ENCODE measurements around the gene PTPN3. TPM values are rescaled to one million over a fixed set of nuclear protein-coding genes. Genes with fewer than 3 reads are reported as not detected.
A peak's percentile ranks its signal among the peaks of the same experiment; 100 is the strongest.

The PTPN3 gene
- polyA plus RNA-seq, 3 donors = not detected

- no peak overlapping the region for H3K4me3 ChIP-seq (replicated peaks in 1 of 3; ENCODE audit: low read depth in 2 of 3, low read length in 3 of 3)
- H3K36me3 Mint-ChIP-seq = no peaks in the 10 kb centered on the region
- WGBS (ENCODE audit: insufficient coverage) = 75% methylated on average over 5 of the region's 7 CpGs
- no peak overlapping the region for H2AFZ ChIP-seq (ENCODE audit: insufficient read depth, low read depth, low read length, poor library complexity, severe bottlenecking)
- H3K9me3 Mint-ChIP-seq = peaks cover 0 to 3% (median 0%) of the 10 kb centered on the region in 7 donors
- H3K27me3 Mint-ChIP-seq (ENCODE audit: low read depth in 3 of 3) = peaks cover 75 to 89% (median 81%) of the 10 kb centered on the region in 3 donors
- H3K27me3 ChIP-seq (ENCODE audit: control insufficient read depth in 2 of 2, insufficient read depth in 2 of 2, low read length in 2 of 2) = peaks cover 62 to 86% of the 10 kb centered on the region in 2 donors
- DNase-seq = no peak
- no peaks in the 10 kb centered on the region for H3K79me2 ChIP-seq (ENCODE audit: insufficient read depth, low read length)
- H3K9me3 ChIP-seq (replicated peaks in 1 of 2; ENCODE audit: control insufficient read depth in 1 of 2, insufficient read depth in 1 of 2, low read length in 2 of 2) = no peaks in the 10 kb centered on the region
- H4K20me1 ChIP-seq (ENCODE audit: insufficient read depth, low read length) = no peaks in the 10 kb centered on the region
- H3K27ac ChIP-seq (ENCODE audit: low read depth in 1 of 2, low read length in 2 of 2) = no peak overlapping the region
- no peaks in the 10 kb centered on the region for H3K4me1 Mint-ChIP-seq
- no peak overlapping the region for H3K4me2 ChIP-seq (replicated peaks; ENCODE audit: extremely low read depth, low read length, poor library complexity, severe bottlenecking)
- no peak overlapping the region for H3K27ac Mint-ChIP-seq
- H3K4me3 Mint-ChIP-seq = peak overlapping the region in 1 of 2 donors; percentile 29
- TF ChIP-seq CTCF (IDR thresholded peaks at IDR 0.05) = no peak
- no peaks in the 10 kb centered on the region for H3K4me1 ChIP-seq (ENCODE audit: control insufficient read depth in 1 of 2, insufficient read depth in 2 of 2, low read length in 2 of 2)
- no peak overlapping the region for H3K9ac ChIP-seq (ENCODE audit: insufficient read depth, low read length, poor library complexity, severe bottlenecking)
- intact Hi-C loops (cut with micrococcal nuclease) = no loop called here
- H3K36me3 ChIP-seq (replicated peaks in 1 of 2; ENCODE audit: control insufficient read depth in 1 of 2, insufficient read depth in 2 of 2, low read length in 2 of 2) = no peaks in the 10 kb centered on the region
These were observed 41.3 kb downstream of the PTPN3 start for GRCh38 chr9:109456811-109457210.

DNA sequence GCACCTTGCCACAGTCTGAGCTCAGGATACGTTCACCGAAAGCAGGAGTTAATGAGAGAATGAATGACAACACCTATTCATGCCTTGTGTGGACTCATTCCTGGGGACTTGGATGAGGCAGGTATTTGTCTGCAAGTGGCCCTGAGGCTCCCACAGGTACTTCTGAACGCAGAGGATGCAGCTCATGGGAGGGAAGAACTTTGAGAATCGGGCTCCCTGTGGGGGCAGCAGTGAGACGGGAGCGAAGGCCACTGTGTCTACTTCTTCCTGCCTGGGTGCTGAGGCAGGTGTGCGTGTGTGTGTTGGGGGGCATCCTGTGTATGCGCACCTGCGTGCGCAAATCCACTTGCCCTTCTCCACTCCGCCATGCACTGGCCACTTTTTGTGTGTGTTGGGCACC is 42.2 kb downstream of the PTPN3 start:
- Histone ChIP-seq H2AFZ (ENCODE audit: insufficient read depth, low read depth, low read length, poor library complexity, severe bottlenecking) (no peak overlapping the region), H3K4me1 (ENCODE audit: control insufficient read depth in 1 of 2, insufficient read depth in 2 of 2, low read length in 2 of 2) (no peaks in the 10 kb centered on the region), H3K9ac (ENCODE audit: insufficient read depth, low read length, poor library complexity, severe bottlenecking) (no peak overlapping the region), H3K4me2 (replicated peaks; ENCODE audit: extremely low read depth, low read length, poor library complexity, severe bottlenecking) (no peak overlapping the region), H3K79me2 (ENCODE audit: insufficient read depth, low read length) (no peaks in the 10 kb centered on the region), H3K27ac (ENCODE audit: low read depth in 1 of 2, low read length in 2 of 2) (no peak overlapping the region), H3K36me3 (replicated peaks in 1 of 2; ENCODE audit: control insufficient read depth in 1 of 2, insufficient read depth in 2 of 2, low read length in 2 of 2) (no peaks in the 10 kb centered on the region), H3K27me3 (ENCODE audit: control insufficient read depth in 2 of 2, insufficient read depth in 2 of 2, low read length in 2 of 2) (peaks cover 57 to 89% of the 10 kb centered on the region in 2 donors), H4K20me1 (ENCODE audit: insufficient read depth, low read length) (no peaks in the 10 kb centered on the region), H3K9me3 (replicated peaks in 1 of 2; ENCODE audit: control insufficient read depth in 1 of 2, insufficient read depth in 1 of 2, low read length in 2 of 2) (no peaks in the 10 kb centered on the region), H3K4me3 (replicated peaks in 1 of 3; ENCODE audit: low read depth in 2 of 3, low read length in 3 of 3) (no peak overlapping the region)
- no peak for DNase-seq
- TF ChIP-seq CTCF (IDR thresholded peaks at IDR 0.05) = no peak
- intact Hi-C loops (cut with micrococcal nuclease) = no loop called here
- no peaks in the 10 kb centered on the region for H3K36me3 Mint-ChIP-seq
- no peaks in the 10 kb centered on the region for H3K4me1 Mint-ChIP-seq
- WGBS (ENCODE audit: insufficient coverage) = 73% methylated on average over 10 of the region's 11 CpGs
- peaks cover 0 to 4% (median 0%) of the 10 kb centered on the region in 7 donors for H3K9me3 Mint-ChIP-seq
- H3K27me3 Mint-ChIP-seq (ENCODE audit: low read depth in 3 of 3) = peaks cover 74 to 88% (median 79%) of the 10 kb centered on the region in 3 donors
- H3K27ac Mint-ChIP-seq = no peak overlapping the region
- peak overlapping the region in 1 of 2 donors; percentile 56 for H3K4me3 Mint-ChIP-seq

All from CD14-positive monocyte (primary cell).